ENCODE measurements around the gene KRT8.

Gene KRT8

GRCh38 chr12:52847335-52848102 lies 57.4 kb downstream of the KRT8 start:
- H3K36me3 ChIP-seq (ENCODE audit: control insufficient read depth, insufficient read depth, low read length) = no peaks in the 10 kb centered on the region

More at GRCh38 chr12:52847335-52848102, 57.4 kb downstream of the KRT8 start:
- no peaks in the 10 kb centered on the region for H3K79me2 ChIP-seq
- H3K27me3 ChIP-seq (ENCODE audit: control insufficient read depth, insufficient read depth, low read length) = no peaks in the 10 kb centered on the region
- no peak overlapping the region for H3K9ac ChIP-seq
- no peak overlapping the region for H3K27ac ChIP-seq
- no peaks in the 10 kb centered on the region for H3K4me1 ChIP-seq
- TF ChIP-seq, protein P1, sequence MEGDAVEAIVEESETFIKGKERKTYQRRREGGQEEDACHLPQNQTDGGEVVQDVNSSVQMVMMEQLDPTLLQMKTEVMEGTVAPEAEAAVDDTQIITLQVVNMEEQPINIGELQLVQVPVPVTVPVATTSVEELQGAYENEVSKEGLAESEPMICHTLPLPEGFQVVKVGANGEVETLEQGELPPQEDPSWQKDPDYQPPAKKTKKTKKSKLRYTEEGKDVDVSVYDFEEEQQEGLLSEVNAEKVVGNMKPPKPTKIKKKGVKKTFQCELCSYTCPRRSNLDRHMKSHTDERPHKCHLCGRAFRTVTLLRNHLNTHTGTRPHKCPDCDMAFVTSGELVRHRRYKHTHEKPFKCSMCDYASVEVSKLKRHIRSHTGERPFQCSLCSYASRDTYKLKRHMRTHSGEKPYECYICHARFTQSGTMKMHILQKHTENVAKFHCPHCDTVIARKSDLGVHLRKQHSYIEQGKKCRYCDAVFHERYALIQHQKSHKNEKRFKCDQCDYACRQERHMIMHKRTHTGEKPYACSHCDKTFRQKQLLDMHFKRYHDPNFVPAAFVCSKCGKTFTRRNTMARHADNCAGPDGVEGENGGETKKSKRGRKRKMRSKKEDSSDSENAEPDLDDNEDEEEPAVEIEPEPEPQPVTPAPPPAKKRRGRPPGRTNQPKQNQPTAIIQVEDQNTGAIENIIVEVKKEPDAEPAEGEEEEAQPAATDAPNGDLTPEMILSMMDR (IDR thresholded peaks at IDR 0.05) = no peak
- H3K4me3 ChIP-seq (ENCODE audit: low read depth, low read length) = no peak overlapping the region
- no peak overlapping the region for H3K4me2 ChIP-seq (ENCODE audit: low read length)
- no peak overlapping the region for H2AFZ ChIP-seq
- H3K9me3 ChIP-seq (ENCODE audit: control insufficient read depth, low read length) = no peaks in the 10 kb centered on the region

Data from parathyroid adenoma (tissue), 2 donors.